Esophagus muscularis mucosa (tissue), 4 donors: ENCODE results near the gene CD68.

Experiments used
- CTCF ChIP-seq, 3 experiments: fragments of 200-600 bp in 2 of 3; fragments of 450-650 bp in 1 of 3; sonication (generic) in 2 of 3; IDR thresholded peaks; one replicate each; pipeline ENCODE4 v1.5.1; 2017 to 2019; ENCODE audit warnings: antibody characterized with exemption in 3 of 3, mild to moderate bottlenecking in 2 of 3, moderate library complexity in 1 of 3
- EP300 ChIP-seq: sonication (generic); formaldehyde crosslinking; IDR thresholded peaks from one replicate; pipeline ENCODE4 v1.6.1; 2017; ENCODE audit warnings: antibody characterized with exemption
- POLR2A ChIP-seq: fragments of 450-650 bp; IDR thresholded peaks from one replicate; pipeline ENCODE4 v1.6.1; 2017; ENCODE audit warnings: antibody characterized with exemption, moderate library complexity, mild to moderate bottlenecking, low read depth
- POLR2AphosphoS5 ChIP-seq, 2 donors: sonication (generic); formaldehyde crosslinking; IDR thresholded peaks; one replicate each; pipeline ENCODE4 v1.6.1; 2017; ENCODE audit warnings: antibody characterized with exemption in 2 of 2

GRCh38 chr17:7626956-7627249, 47.5 kb downstream of the CD68 start:
- TF ChIP-seq POLR2A: no peak
- TF ChIP-seq CTCF (IDR thresholded peaks at IDR 0.05): no peak
- TF ChIP-seq EP300: no peak
- TF ChIP-seq POLR2AphosphoS5 (IDR thresholded peaks at IDR 0.05): no peak
